Stimulated activated CD4-positive, alpha-beta T cell treated with anti-CD3 and anti-CD28 coated beads, Interleukin-2, amount 100 ng/mL, for 48 hours (primary cell): Measurements from ENCODE around the gene PPHLN1.
"Not testable (repeated sequence)": the region's sequence is repeated elsewhere in the genome, so short reads cannot be mapped to it uniquely, and the experiment has no call there.

Experiments used
- DNase-seq, 2 donors: peaks; one replicate each; pipeline ENCODE4 v3.0.0-alpha.2; 2020

Gene PPHLN1

GRCh38 chr12:42323856-42324255 lies 2.1 kb upstream of the PPHLN1 start:
- no peak for DNase-seq

GRCh38 chr12:42325326-42325652 lies 678 bp upstream of the PPHLN1 start:
- DNase-seq: no peak

- DNase-seq: no peak
Measured at GRCh38 chr12:42326541-42327226, 717 bp downstream of the PPHLN1 start.

GRCh38 chr12:42327227-42327590 lies 1.2 kb downstream of the PPHLN1 start:
- no peak for DNase-seq

GRCh38 chr12:42330097-42330496 lies 4.1 kb downstream of the PPHLN1 start:
- DNase-seq: not testable (repeated sequence)

GRCh38 chr12:42332301-42333285 lies 6.6 kb downstream of the PPHLN1 start:
- DNase-seq: peak in 1 of 2 donors; percentile 27

- no peak for DNase-seq
Measured at GRCh38 chr12:42336286-42336685, 10.3 kb downstream of the PPHLN1 start.

- no peak for DNase-seq
Measured at GRCh38 chr12:42338280-42338679, 12.3 kb downstream of the PPHLN1 start.

GRCh38 chr12:42342028-42342427 lies 16.1 kb downstream of the PPHLN1 start:
- DNase-seq: no peak

- no peak for DNase-seq
Measured at GRCh38 chr12:42343721-42344120, 17.8 kb downstream of the PPHLN1 start.

GRCh38 chr12:42346403-42347002 lies 20.5 kb downstream of the PPHLN1 start:
- DNase-seq: no peak

- not testable (repeated sequence) for DNase-seq
Measured at GRCh38 chr12:42349119-42350020, 23.4 kb downstream of the PPHLN1 start.

GRCh38 chr12:42350021-42350407 lies 24.0 kb downstream of the PPHLN1 start:
- DNase-seq: not testable (repeated sequence)

GRCh38 chr12:42356344-42356743 lies 30.4 kb downstream of the PPHLN1 start:
- DNase-seq: no peak

GRCh38 chr12:42360747-42361403 lies 34.9 kb downstream of the PPHLN1 start:
- DNase-seq: no peak

- no peak for DNase-seq
Measured at GRCh38 chr12:42361909-42362646, 36.1 kb downstream of the PPHLN1 start.

GRCh38 chr12:42362647-42363260 lies 36.8 kb downstream of the PPHLN1 start:
- no peak for DNase-seq

GRCh38 chr12:42364692-42365091 lies 38.7 kb downstream of the PPHLN1 start:
- DNase-seq: no peak

- no peak for DNase-seq
Measured at GRCh38 chr12:42365486-42365885, 39.5 kb downstream of the PPHLN1 start.

- DNase-seq: no peak
Measured at GRCh38 chr12:42370013-42370412, 44.0 kb downstream of the PPHLN1 start.
